CD14-positive monocyte (primary cell): ENCODE measurements around the gene ZNF282. TPM values are rescaled to one million over a fixed set of nuclear protein-coding genes. Genes with fewer than 3 reads are reported as not detected.

Experiments used
- DNase-seq, 3 donors: peaks; one replicate each; pipeline ENCODE4 v3.0.0-alpha.2; 2011 to 2022
- H2AFZ ChIP-seq: 2 replicates; pipeline ENCODE4 v1.6.0; 2012; ENCODE audit warnings: mild to moderate bottlenecking, low read depth, low read length, inconsistent platforms; ENCODE audit not compliant: insufficient read depth, poor library complexity, severe bottlenecking
- H3K27ac ChIP-seq, 2 donors: 1 replicate in 1 of 2; 2 replicates in 1 of 2; pipeline ENCODE4 v1.5.1; 2012 to 2013; ENCODE audit warnings: low read length in 2 of 2, control low read depth in 1 of 2, inconsistent platforms in 1 of 2, low read depth in 1 of 2, mild to moderate bottlenecking in 1 of 2
- H3K27me3 ChIP-seq, 2 donors: one replicate each; pipeline versions ENCODE4 v1.6.0 to v1.6.1; 2011 to 2013; ENCODE audit warnings: low read length in 2 of 2; ENCODE audit not compliant: control insufficient read depth in 2 of 2, insufficient read depth in 2 of 2
- H3K36me3 ChIP-seq, 2 donors: replicated peaks in 1 of 2; 1 replicate in 1 of 2; 2 replicates in 1 of 2; pipeline versions ENCODE4 v1.5.1 to v1.6.1; 2012 to 2013; ENCODE audit warnings: low read length in 2 of 2, control low read depth in 1 of 2, inconsistent platforms in 1 of 2, mild to moderate bottlenecking in 1 of 2; ENCODE audit not compliant: insufficient read depth in 2 of 2, control insufficient read depth in 1 of 2
- H3K4me1 ChIP-seq, 2 donors: 1 replicate in 1 of 2; 2 replicates in 1 of 2; pipeline versions ENCODE4 v1.5.1 to v1.6.1; 2012 to 2013; ENCODE audit warnings: low read length in 2 of 2, control low read depth in 1 of 2, inconsistent platforms in 1 of 2, mild to moderate bottlenecking in 1 of 2, moderate library complexity in 1 of 2; ENCODE audit not compliant: insufficient read depth in 2 of 2, control insufficient read depth in 1 of 2
- H3K4me2 ChIP-seq: replicated peaks from 2 replicates; pipeline ENCODE3; 2012; ENCODE audit warnings: low read length, moderate library complexity, mild to moderate bottlenecking; ENCODE audit not compliant: poor library complexity, severe bottlenecking; ENCODE audit errors: extremely low read depth
- H3K4me3 ChIP-seq, 3 experiments: fragments of 200-600 bp in 1 of 3; sonication (generic) in 1 of 3; replicated peaks in 1 of 3; 1 replicate in 2 of 3; 2 replicates in 1 of 3; pipeline ENCODE4 v1.5.1; 2011 to 2013; ENCODE audit warnings: low read length in 3 of 3, mild to moderate bottlenecking in 3 of 3, control low read depth in 2 of 3, low read depth in 2 of 3, inconsistent platforms in 1 of 3, moderate library complexity in 1 of 3
- H3K79me2 ChIP-seq: 2 replicates; pipeline ENCODE4 v1.6.0; 2012; ENCODE audit warnings: mild to moderate bottlenecking, control low read depth, inconsistent platforms, low read length, moderate library complexity; ENCODE audit not compliant: insufficient read depth
- H3K9ac ChIP-seq: 2 replicates; pipeline ENCODE4 v1.6.0; 2017; ENCODE audit warnings: low read length, mild to moderate bottlenecking; ENCODE audit not compliant: insufficient read depth, poor library complexity, severe bottlenecking
- H3K9me3 ChIP-seq, 2 donors: replicated peaks in 1 of 2; 1 replicate in 1 of 2; 2 replicates in 1 of 2; pipeline versions ENCODE4 v1.5.1 to v1.6.1; 2012 to 2013; ENCODE audit warnings: low read length in 2 of 2, control low read depth in 1 of 2; ENCODE audit not compliant: control insufficient read depth in 1 of 2, insufficient read depth in 1 of 2
- H4K20me1 ChIP-seq: 2 replicates; pipeline ENCODE4 v1.6.0; 2012; ENCODE audit warnings: mild to moderate bottlenecking, low read length, control low read depth, moderate library complexity; ENCODE audit not compliant: insufficient read depth
- H3K27ac Mint-ChIP-seq, 7 donors: one replicate each; pipeline ENCODE4 v1.8.0; 2020; ENCODE audit warnings: mild to moderate bottlenecking in 7 of 7, mixed read lengths in 7 of 7, moderate library complexity in 6 of 7, inconsistent platforms in 2 of 7
- H3K27me3 Mint-ChIP-seq, 3 donors: one replicate each; pipeline ENCODE4 v1.8.0; 2021 to 2022; ENCODE audit warnings: low read depth in 3 of 3, mild to moderate bottlenecking in 3 of 3, mixed read lengths in 3 of 3, moderate library complexity in 3 of 3, inconsistent platforms in 1 of 3
- H3K36me3 Mint-ChIP-seq, 2 donors: one replicate each; pipeline ENCODE4 v1.8.0; 2020; ENCODE audit warnings: mixed read lengths in 2 of 2, inconsistent platforms in 1 of 2, mild to moderate bottlenecking in 1 of 2
- H3K4me1 Mint-ChIP-seq: one replicate; pipeline ENCODE4 v1.8.0; 2020; ENCODE audit warnings: mild to moderate bottlenecking, mixed read lengths
- H3K4me3 Mint-ChIP-seq, 2 donors: one replicate each; pipeline ENCODE4 v1.8.0; 2020; ENCODE audit warnings: mild to moderate bottlenecking in 2 of 2, mixed read lengths in 2 of 2, moderate library complexity in 1 of 2
- H3K9me3 Mint-ChIP-seq, 7 donors: one replicate each; pipeline ENCODE4 v1.8.0; 2020 to 2022; ENCODE audit warnings: mixed read lengths in 7 of 7, mild to moderate bottlenecking in 6 of 7, moderate library complexity in 6 of 7, inconsistent platforms in 2 of 7
- WGBS: methylation state at CpG from one replicate; pipeline ENCODE4 v1.1.5; 2013; ENCODE audit warnings: missing lambda C conversion rate; ENCODE audit not compliant: insufficient coverage; 5-methylcytosine and 5-hydroxymethylcytosine counted together
- intact Hi-C, 2 donors: fragments of 100-400 bp; cut with micrococcal nuclease; formaldehyde crosslinking; loops; one replicate each; pipeline versions ENCODE4 v1.15.0 to v1.15.1; 2023
- polyA minus RNA-seq: library from RNA; depleted of rRNA, polyadenylated mRNA; stranded (reverse); fragments of >200 nt; gene quantifications from 2 replicates; pipeline ENCODE4 v1.2.3, GENCODE V29; 2012
- polyA plus RNA-seq, 3 donors: library from polyadenylated mRNA; depleted of rRNA in 1 of 3; unstranded in 2 of 3; stranded (reverse) in 1 of 3; fragments of 300-500 nt in 2 of 3; fragments of >200 nt in 1 of 3; fragmentation: Illumina TruSeq in 2 of 3; gene quantifications; 1 replicate in 2 of 3; 2 replicates in 1 of 3; pipeline ENCODE4 v1.2.3, GENCODE V29; 2012 to 2021
- total RNA-seq, 12 experiments: library from RNA in 1 of 12; stranded (reverse) in 1 of 12; fragments of 120-200 nt in 1 of 12; gene quantifications; one replicate each; pipeline ENCODE4 v1.2.4 and lab custom pipeline; 2013 to 2026; ENCODE audit warnings: mixed read lengths in 6 of 12, inconsistent platforms in 1 of 12
- TF ChIP-seq, protein P1 (sequence below): fragments of 200-600 bp; IDR thresholded peaks from one replicate; pipeline ENCODE4 v1.8.0; 2022; ENCODE audit warnings: antibody characterized with exemption, mild to moderate bottlenecking

Gene ZNF282
- total RNA-seq (2013), result 9.4 TPM
- 1 to 10 TPM in 1 of 3 donors, under 1 TPM in 2; 0.51 to 6.2 (median 0.86) TPM for polyA plus RNA-seq
- 11.9 and 17.3 TPM in 2 replicates for polyA minus RNA-seq
- 4.4 to 17.8 (median 9.8) reads per million in 11 experiments for total RNA-seq (lab: John Stamatoyannopoulos, UW)

DNA sequence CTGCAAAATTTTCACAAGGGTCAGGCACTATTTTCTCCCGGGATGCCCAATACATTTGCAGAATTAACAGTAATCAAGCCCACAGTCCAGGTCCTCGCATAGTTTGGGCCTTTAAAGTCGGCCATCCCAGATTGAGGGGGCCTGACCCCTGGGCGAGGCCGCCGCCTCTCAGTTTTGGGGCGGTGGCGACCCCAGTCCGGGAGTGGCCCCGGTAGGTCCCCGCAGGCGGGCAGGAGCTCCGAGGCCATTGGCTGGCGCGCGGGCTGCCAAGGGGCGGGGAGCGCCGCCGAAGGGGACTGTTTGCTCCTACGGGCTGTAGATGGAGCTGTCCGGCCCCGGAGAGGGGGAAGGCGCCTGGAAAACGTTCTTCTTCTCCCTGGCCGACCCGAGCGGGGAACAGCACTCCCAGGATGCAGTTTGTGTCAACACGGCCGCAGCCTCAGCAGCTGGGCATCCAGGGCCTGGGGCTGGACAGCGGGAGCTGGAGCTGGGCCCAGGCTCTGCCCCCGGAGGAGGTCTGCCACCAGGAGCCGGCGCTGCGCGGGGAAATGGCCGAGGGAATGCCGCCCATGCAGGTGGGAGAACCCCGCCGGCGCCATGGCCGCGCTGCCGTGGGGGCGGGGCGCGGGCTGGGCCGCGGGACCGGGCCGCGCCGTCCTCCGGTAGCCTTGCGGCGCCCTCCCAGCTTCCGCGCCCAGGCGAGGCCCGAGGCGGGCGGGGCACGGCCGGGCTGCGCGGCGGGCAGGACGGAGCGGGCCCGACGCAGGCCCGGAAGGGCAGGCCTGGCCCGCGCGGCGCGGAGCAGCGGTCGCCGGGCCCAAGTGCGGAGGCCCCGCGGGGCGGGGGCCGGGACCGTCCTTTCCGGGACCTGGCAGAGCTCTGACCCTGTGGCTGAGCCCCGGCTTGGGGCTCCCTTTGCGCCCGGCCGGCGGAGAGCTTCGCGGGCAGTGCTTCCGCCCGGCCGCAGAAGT lies at the start of gene ZNF282:
TSS of gene ZNF282 (plus strand) at position 367 of the 971 bp plus-strand sequence. CDS start at position 411, 44 bp downstream.
- Histone ChIP-seq H4K20me1 (peaks cover 11% of the 10 kb centered on the region), H3K79me2 (peaks cover 41% of the 10 kb centered on the region), H3K27me3 (no peaks in the 10 kb centered on the region), H3K9ac (peak within 1 kb of the TSS; percentile 78), H3K27ac (peak within 1 kb of the TSS; percentile 59 to 76), H3K36me3 (peaks cover 23 to 24% of the 10 kb centered on the region in 2 donors), H3K9me3 (no peaks in the 10 kb centered on the region), H3K4me3 (peak within 1 kb of the TSS; percentile 85 to 93 (median 93)), H3K4me1 (peaks cover 17 to 21% of the 10 kb centered on the region in 2 donors), H2AFZ (peak within 1 kb of the TSS; percentile 91), H3K4me2 (peak within 1 kb of the TSS; percentile 92)
- Mint-ChIP-seq H3K27me3 (peaks cover 12 to 16% (median 14%) of the 10 kb centered on the region in 3 donors), H3K27ac (peak within 1 kb of the TSS in 6 of 7 donors; percentile 41 to 84 (median 70)), H3K4me3 (peak within 1 kb of the TSS; percentile 86 to 91), H3K4me1 (peaks cover 28% of the 10 kb centered on the region), H3K36me3 (peaks cover 23 to 27% of the 10 kb centered on the region in 2 donors), H3K9me3 (peaks cover 0 to 1% (median 0%) of the 10 kb centered on the region in 7 donors)
- intact Hi-C loops, result no loop called here
- TF ChIP-seq, protein P1, sequence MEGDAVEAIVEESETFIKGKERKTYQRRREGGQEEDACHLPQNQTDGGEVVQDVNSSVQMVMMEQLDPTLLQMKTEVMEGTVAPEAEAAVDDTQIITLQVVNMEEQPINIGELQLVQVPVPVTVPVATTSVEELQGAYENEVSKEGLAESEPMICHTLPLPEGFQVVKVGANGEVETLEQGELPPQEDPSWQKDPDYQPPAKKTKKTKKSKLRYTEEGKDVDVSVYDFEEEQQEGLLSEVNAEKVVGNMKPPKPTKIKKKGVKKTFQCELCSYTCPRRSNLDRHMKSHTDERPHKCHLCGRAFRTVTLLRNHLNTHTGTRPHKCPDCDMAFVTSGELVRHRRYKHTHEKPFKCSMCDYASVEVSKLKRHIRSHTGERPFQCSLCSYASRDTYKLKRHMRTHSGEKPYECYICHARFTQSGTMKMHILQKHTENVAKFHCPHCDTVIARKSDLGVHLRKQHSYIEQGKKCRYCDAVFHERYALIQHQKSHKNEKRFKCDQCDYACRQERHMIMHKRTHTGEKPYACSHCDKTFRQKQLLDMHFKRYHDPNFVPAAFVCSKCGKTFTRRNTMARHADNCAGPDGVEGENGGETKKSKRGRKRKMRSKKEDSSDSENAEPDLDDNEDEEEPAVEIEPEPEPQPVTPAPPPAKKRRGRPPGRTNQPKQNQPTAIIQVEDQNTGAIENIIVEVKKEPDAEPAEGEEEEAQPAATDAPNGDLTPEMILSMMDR, result peak; percentile 68
- WGBS, result under 1% methylated on average over 89 of the region's 97 CpGs
- DNase-seq, result peak; percentile 47 to 68 (median 58)

DNA sequence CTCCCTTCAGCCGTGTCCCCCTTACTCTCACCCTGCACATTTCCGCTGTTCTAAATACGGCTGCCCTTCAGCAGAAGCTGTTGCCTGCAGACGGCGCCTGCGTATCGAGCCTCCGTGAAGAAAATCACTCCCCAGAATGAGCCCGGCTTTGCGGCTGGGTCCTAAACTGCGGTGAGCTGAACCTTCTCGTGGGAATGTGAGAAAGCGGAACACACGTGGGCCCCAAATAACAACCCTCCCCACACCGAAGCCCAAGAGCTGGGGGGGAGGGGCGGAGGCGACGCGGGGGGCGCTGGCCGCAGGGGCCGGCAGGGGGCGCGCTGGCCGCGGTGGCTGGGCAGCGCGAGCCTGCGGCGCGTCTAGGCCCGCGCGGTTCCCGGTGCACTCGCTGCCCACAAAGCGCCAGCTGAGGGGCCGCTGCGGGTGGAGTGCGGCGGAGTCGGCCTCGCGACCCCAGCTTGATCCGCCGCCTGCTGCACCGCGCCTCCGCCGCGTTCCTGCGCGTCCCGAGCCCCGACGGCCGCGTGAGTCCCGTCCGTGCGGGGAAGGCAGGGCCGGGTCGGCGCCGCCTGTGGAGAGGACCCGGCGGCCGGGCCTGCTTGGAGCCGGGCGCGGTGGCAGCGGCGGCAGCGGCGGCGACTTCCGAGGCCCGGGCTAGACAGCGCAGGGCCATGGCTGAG lies 48.1 kb upstream of the ZNF282 start, which contains the start of gene ZNF398:
TSS of gene ZNF398 (plus strand) at position 382 of the 680 bp plus-strand sequence. CDS start at position 672, 290 bp downstream.
- Histone ChIP-seq H3K4me1 (peaks cover 15 to 16% of the 10 kb centered on the region in 2 donors), H3K36me3 (peaks cover 0 to 4% of the 10 kb centered on the region in 2 donors), H3K4me3 (peak within 1 kb of the TSS; percentile 62 to 84 (median 82)), H3K79me2 (peaks cover 40% of the 10 kb centered on the region), H3K27me3 (no peaks in the 10 kb centered on the region), H3K4me2 (peak within 1 kb of the TSS; percentile 88), H2AFZ (peak within 1 kb of the TSS; percentile 90), H3K9me3 (no peaks in the 10 kb centered on the region), H4K20me1 (peaks cover 23% of the 10 kb centered on the region), H3K27ac (peak within 1 kb of the TSS; percentile 62 to 86), H3K9ac (peak within 1 kb of the TSS; percentile 89)
- intact Hi-C loops, result loop anchor here (1.0 to 5.0 kb wide), 3 partner anchors 20 to 120 kb away; partner anchors contain the start of genes PDIA4 (in 1 of the 2) and ZNF425 (in 1 of the 2)
- under 1% methylated on average over 74 of the region's 79 CpGs for WGBS
- H3K4me1 Mint-ChIP-seq, result peaks cover 26% of the 10 kb centered on the region
- peak; percentile 79 to 88 (median 82) for DNase-seq
- TF ChIP-seq, protein P1, result peak; percentile 95
- H3K9me3 Mint-ChIP-seq, result peaks cover 0 to 3% (median 0%) of the 10 kb centered on the region in 7 donors
- peak within 1 kb of the TSS; percentile 95 to 96 for H3K4me3 Mint-ChIP-seq
- H3K27me3 Mint-ChIP-seq, result no peaks in the 10 kb centered on the region
- H3K36me3 Mint-ChIP-seq, result peaks cover 3 to 7% of the 10 kb centered on the region in 2 donors
- H3K27ac Mint-ChIP-seq, result peak within 1 kb of the TSS; percentile 90 to 97 (median 93)
